Measurements from ENCODE around the gene VAV3. TPM values are rescaled to one million over a fixed set of nuclear protein-coding genes. Genes with fewer than 3 reads are reported as not detected.

VAV3 gene
- total and polyA plus RNA-seq, 2 of the 13 experiments (the other 11 are each of a cell fraction or from before 2014, with no cell fraction given), result 15.9 to 29.8 TPM

DNA sequence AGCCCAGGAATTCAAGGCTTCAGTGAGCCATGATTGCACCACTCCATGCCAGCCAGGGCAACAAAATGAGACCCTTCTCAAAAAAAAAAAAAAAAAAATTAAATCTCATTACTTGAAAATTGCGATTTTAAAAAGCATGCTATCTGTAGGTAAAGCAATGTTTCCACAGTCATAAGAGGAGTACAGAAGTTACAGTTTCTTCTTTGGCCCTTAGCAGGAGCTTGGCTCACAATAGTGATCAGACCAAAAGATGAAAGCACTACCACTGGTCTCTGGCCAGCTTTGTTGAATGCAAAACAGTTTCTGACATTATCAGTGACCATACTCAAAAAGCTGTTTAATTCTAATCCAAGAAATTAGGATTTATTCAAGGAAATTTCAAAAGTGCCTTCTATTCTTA is 31.2 kb downstream of the VAV3 start (continued):
- TF ChIP-seq SNRNP70 (IDR thresholded peaks at IDR 0.05; ENCODE audit: low read depth, low read length) (no peak), NONO (IDR thresholded peaks at IDR 0.05) (no peak), NONO (CRISPR knock-in tag; conservative IDR thresholded peaks at IDR 0.05) (no peak), HDAC2 (CRISPR knock-in tag; IDR thresholded peaks at IDR 0.05) (no peak)

DNA sequence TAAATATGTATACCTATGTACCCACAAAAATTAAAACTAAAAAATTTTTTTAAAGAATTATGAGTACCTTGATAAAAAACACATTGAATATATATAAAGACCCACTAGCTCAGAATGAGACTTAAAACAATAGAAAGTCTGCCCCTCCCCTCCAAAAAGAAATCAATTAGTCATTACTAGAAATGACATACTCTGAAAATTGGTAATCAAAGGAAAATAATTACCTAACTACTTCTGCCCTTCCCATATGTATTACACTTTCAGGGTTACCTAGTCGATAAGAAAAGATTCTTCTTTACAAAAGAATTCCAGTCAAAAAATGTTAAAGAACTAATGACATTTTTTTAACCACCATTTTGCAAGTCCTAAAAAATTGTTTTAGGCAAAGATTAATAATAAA is 34.7 kb downstream of the VAV3 start:
- H3K27me3 ChIP-seq (ENCODE audit: control insufficient read depth in 1 of 2, insufficient read depth in 2 of 2, low read length in 2 of 2), result no peaks in the 10 kb centered on the region
- in situ Hi-C loops (cut with HindIII; ENCODE audit: extremely low pct_ligation_motif_present, low pct_unique_long_range_greater_than_20kb), result no loop called here
- ATAC-seq, result no peak

DNA sequence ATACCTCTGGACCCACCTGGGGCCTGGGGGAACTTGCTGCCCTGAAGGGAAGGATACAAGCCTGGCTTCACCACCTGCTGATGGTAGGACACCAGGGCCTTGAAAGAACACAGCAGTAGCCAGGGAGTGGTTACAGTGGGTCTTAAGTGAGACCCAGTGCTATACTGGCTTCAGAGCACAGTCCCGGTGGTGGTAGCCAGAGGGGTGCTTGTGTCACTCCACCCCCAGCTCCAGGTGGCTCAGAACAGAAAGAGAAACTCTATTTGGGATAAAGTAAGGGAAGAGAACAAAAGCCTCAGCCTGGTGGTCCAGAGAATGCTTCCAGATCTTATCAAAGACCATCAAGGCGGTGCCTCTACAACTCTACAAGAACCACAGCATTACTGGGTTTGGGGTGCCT is 37.2 kb downstream of the VAV3 start:
- BruUV-seq (replicated peaks), result no TSS peak

More for the DNA sequence above, 34.7 kb downstream of the VAV3 start:
- BruUV-seq (replicated peaks), result no TSS peak
- no peak for TF ChIP-seq STAT5B (CRISPR knock-in tag; IDR thresholded peaks at IDR 0.05)
- TF ChIP-seq, protein P1, sequence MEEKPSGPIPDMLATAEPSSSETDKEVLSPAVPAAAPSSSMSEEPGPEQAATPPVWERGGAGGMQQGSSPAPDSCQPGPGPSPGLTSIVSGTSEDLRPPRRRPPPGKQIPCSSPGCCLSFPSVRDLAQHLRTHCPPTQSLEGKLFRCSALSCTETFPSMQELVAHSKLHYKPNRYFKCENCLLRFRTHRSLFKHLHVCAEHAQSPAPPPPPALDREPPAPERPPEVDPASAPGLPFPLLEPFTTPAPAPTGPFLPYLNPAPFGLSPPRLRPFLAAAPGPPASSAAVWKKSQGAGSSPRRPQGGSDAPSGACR (CRISPR knock-in tag; IDR thresholded peaks at IDR 0.05), result no peak
- no peak for TF ChIP-seq KAT8 (CRISPR knock-in tag; IDR thresholded peaks at IDR 0.05)
- TF ChIP-seq SP4 (CRISPR knock-in tag; IDR thresholded peaks at IDR 0.05), result no peak
- intact Hi-C loops (cut with micrococcal nuclease; ENCODE audit: unreplicated experiment), result no loop called here
- DNase-seq (ENCODE audit: low spot score) (no peak), FAIRE-seq (no peak)
- POLR2A ChIA-PET, result no interaction called here
- Histone ChIP-seq H2AFZ (ENCODE audit: low read length) (no peak overlapping the region), H3K4me2 (ENCODE audit: low read depth, low read length) (no peak overlapping the region), H3K4me1 (ENCODE audit: insufficient read depth, low read length) (no peaks in the 10 kb centered on the region), H3K4me3 (replicated peaks in 1 of 3; ENCODE audit: insufficient read depth in 1 of 3, low read depth in 2 of 3, low read length in 3 of 3) (no peak overlapping the region), H3K27ac (ENCODE audit: extremely low read length, insufficient read depth, low read length) (no peak overlapping the region), H3K9ac (ENCODE audit: insufficient read depth, low read depth, low read length) (no peak overlapping the region), H3K36me3 (replicated peaks in 1 of 2; ENCODE audit: control insufficient read depth in 1 of 2, insufficient read depth in 2 of 2, low read length in 2 of 2) (no peaks in the 10 kb centered on the region), H3K79me2 (ENCODE audit: insufficient read depth, low read length) (no peaks in the 10 kb centered on the region), H4K20me1 (ENCODE audit: insufficient read depth, low read length) (no peaks in the 10 kb centered on the region), H3K9me3 (ENCODE audit: low read length) (no peaks in the 10 kb centered on the region)
- WGBS (ENCODE audit: low lambda C conversion rate), result 0% methylated on average over 1 of the region's 1 CpG
- CTCF ChIA-PET (ENCODE audit: low intra/inter-chr PET ratio, low total read pairs), result no interaction called here

More for the DNA sequence above, 37.2 kb downstream of the VAV3 start:
- Histone ChIP-seq H3K4me2 (ENCODE audit: low read depth, low read length) (no peak overlapping the region), H4K20me1 (ENCODE audit: insufficient read depth, low read length) (no peaks in the 10 kb centered on the region), H2AFZ (ENCODE audit: low read length) (no peak overlapping the region), H3K79me2 (ENCODE audit: insufficient read depth, low read length) (no peaks in the 10 kb centered on the region), H3K27me3 (ENCODE audit: control insufficient read depth in 1 of 2, insufficient read depth in 2 of 2, low read length in 2 of 2) (no peaks in the 10 kb centered on the region), H3K4me3 (replicated peaks in 1 of 3; ENCODE audit: insufficient read depth in 1 of 3, low read depth in 2 of 3, low read length in 3 of 3) (no peak overlapping the region), H3K36me3 (replicated peaks in 1 of 2; ENCODE audit: control insufficient read depth in 1 of 2, insufficient read depth in 2 of 2, low read length in 2 of 2) (no peaks in the 10 kb centered on the region), H3K27ac (ENCODE audit: extremely low read length, insufficient read depth, low read length) (no peak overlapping the region), H3K9ac (ENCODE audit: insufficient read depth, low read depth, low read length) (no peak overlapping the region), H3K4me1 (ENCODE audit: insufficient read depth, low read length) (no peaks in the 10 kb centered on the region), H3K9me3 (ENCODE audit: low read length) (no peaks in the 10 kb centered on the region)
- ATAC-seq (no peak), FAIRE-seq (no peak), DNase-seq (ENCODE audit: low spot score) (no peak)
- WGBS (ENCODE audit: low lambda C conversion rate), result 24% methylated on average over 2 of the region's 2 CpGs
- CTCF ChIA-PET (ENCODE audit: low intra/inter-chr PET ratio, low total read pairs), result no interaction called here
- POLR2A ChIA-PET, result no interaction called here
- no peak for TF ChIP-seq RFXANK (CRISPR knock-in tag; IDR thresholded peaks at IDR 0.05)
- no peak for TF ChIP-seq CCDC6 (CRISPR knock-in tag; IDR thresholded peaks at IDR 0.05)
- no peak for TF ChIP-seq ZNF12 (CRISPR knock-in tag; IDR thresholded peaks at IDR 0.05)
- TF ChIP-seq ZSCAN30 (CRISPR knock-in tag; IDR thresholded peaks at IDR 0.05), result no peak
- no peak for TF ChIP-seq JARID2 (CRISPR knock-in tag; IDR thresholded peaks at IDR 0.05; ENCODE audit: insufficient replicate concordance)
- no peak for TF ChIP-seq MEIS2 (CRISPR knock-in tag; IDR thresholded peaks at IDR 0.05)
- intact Hi-C loops (cut with micrococcal nuclease; ENCODE audit: unreplicated experiment), result no loop called here
- in situ Hi-C loops (cut with HindIII; ENCODE audit: extremely low pct_ligation_motif_present, low pct_unique_long_range_greater_than_20kb), result no loop called here
